NCI-H82 (cell line): ENCODE measurements around the gene CBFB.

Experiments
- DNase-seq: peaks from one replicate; lab custom pipeline; 2025; lab: John Stamatoyannopoulos, UW

CBFB gene

GRCh38 chr16:67129422-67129821, 100.5 kb downstream of the CBFB start:
- no peak for DNase-seq

- peak; percentile 90 for DNase-seq
These were observed 108.7 kb downstream of the CBFB start for GRCh38 chr16:67137605-67138004.

DNA sequence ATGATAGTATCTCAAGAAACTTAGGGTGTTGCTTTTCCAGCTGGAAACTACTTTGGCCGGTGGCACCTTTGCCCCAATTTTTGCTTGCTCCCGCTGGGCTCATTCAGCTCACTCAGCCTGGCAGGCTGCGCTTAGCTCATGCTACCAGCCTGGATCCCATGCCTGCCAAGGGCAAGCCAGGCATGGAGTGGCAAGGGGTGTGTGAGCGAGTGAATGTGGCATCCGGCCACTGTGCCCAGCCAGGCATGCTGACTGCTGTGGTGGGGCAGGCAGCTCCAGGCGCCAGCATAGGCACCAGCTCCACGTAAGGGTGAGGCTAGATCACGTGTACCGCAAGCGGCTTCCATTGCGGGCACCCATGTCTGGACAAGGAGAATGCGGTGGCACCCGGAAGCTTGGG, 112.4 kb downstream of the CBFB start:
- DNase-seq: no peak

DNA sequence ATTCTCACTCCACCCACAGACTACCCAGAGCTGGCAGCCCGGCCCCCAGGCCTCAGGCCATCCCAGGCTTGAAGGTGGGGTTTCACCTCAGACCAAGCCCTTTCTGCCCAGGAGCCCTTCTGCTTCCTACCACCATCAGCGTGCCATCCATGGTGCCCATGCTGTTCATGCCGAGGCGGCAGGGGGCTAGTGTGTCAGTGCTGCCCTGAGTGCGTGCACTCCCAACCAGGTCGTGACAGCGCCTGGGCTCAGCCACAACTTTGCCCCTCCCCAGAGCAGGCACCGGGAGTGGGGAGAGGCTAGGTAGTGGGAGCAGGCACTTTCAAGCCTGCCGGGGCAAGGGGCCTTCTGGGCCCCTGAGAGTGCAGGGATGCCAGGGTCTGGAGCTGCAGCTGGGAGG, 113.4 kb downstream of the CBFB start:
- DNase-seq: no peak

- DNase-seq: no peak
These were observed 116.0 kb downstream of the CBFB start for GRCh38 chr16:67144943-67145342.

DNA sequence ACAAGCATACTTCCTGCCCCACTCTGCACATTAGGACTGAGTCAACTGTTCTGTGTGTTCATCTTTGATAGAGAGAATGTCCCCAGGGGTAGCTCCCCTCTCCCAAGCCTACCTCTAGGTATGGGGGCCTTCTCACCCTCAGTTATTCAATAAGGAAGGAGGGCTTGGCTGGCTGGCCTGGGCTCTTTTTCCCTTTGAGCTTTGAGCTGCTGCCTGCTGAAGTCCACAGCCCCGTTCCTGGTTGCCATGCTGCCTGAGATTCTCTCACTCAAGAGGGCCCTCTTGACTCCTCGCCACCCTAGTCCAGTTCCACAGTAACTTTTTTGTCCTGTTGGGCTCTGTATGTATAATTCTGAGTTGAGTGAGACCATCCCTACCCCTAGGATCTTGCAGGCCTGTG, 116.8 kb downstream of the CBFB start:
- DNase-seq: no peak

GRCh38 chr16:67146523-67147357, 117.8 kb downstream of the CBFB start:
- no peak for DNase-seq

GRCh38 chr16:67147437-67148140, 118.6 kb downstream of the CBFB start:
- no peak for DNase-seq

GRCh38 chr16:67148221-67148620, 119.3 kb downstream of the CBFB start:
- DNase-seq: no peak

DNA sequence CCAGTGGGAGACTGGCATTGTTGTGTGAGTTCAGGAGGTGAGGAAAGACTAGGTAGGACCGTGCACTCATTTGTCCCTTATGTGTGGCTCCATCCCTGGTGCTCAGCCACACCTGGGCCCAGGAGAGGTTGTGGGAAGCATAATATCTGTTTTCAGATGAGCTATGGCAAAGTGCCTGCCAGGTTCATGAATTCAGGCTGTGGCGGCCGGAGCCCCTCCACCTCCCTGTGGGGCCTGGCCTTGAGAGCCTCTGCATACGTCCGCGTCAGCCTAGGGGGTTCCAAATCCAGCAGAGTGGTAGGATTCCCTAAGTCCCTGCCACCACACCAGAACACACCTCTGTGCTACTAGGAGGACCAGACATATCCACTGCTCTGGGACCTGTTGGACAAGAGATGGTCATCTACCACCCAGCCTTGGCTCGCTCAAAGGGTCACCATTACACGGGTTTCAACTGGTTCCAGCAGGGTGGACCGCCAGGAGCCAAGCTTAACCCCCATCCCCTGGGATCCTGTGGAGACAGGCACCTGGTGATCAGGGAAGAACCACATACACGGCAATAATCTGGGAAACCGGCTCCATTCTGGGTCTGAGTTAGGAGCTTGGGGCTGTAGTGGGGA, 119.8 kb downstream of the CBFB start:
- no peak for DNase-seq

GRCh38 chr16:67149276-67150046, 120.5 kb downstream of the CBFB start:
- no peak for DNase-seq

GRCh38 chr16:67150047-67150832, 121.3 kb downstream of the CBFB start:
- DNase-seq: peak; percentile 81
